ENCODE results near the gene TAF7.
"Not testable (repeated sequence)": the region's sequence is repeated elsewhere in the genome, so short reads cannot be mapped to it uniquely, and the experiment has no call there.

The TAF7 gene

DNA sequence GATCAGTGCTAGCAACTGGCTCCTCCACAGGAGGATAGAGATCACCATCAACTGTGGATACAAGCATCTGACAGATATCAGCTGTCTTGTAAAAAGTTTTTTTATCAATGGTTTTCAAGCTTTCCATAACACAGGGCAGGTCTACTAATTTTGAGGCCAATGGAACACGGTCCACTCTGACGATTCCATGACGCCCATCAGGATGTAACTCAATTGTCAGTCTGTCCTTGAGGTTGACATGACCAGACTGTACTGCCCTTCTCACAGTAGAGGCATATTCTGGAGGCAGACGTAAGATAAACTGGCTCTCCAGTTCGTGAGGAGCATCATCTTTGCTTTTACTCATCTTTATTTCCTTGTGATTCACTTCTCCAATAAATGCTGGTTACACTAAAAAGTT, 885 bp downstream of the TAF7 start:
- peaks cover 30% of the 10 kb centered on the region for H3K9me3 ChIP-seq (ENCODE audit: insufficient read depth, low read length)
- no peaks in the 10 kb centered on the region for H3K27me3 ChIP-seq (ENCODE audit: low read length)
- TF ChIP-seq, protein P1, sequence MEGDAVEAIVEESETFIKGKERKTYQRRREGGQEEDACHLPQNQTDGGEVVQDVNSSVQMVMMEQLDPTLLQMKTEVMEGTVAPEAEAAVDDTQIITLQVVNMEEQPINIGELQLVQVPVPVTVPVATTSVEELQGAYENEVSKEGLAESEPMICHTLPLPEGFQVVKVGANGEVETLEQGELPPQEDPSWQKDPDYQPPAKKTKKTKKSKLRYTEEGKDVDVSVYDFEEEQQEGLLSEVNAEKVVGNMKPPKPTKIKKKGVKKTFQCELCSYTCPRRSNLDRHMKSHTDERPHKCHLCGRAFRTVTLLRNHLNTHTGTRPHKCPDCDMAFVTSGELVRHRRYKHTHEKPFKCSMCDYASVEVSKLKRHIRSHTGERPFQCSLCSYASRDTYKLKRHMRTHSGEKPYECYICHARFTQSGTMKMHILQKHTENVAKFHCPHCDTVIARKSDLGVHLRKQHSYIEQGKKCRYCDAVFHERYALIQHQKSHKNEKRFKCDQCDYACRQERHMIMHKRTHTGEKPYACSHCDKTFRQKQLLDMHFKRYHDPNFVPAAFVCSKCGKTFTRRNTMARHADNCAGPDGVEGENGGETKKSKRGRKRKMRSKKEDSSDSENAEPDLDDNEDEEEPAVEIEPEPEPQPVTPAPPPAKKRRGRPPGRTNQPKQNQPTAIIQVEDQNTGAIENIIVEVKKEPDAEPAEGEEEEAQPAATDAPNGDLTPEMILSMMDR (IDR thresholded peaks at IDR 0.05; ENCODE audit: insufficient read depth, low read length, poor library complexity, severe bottlenecking), result no peak
- no peak for TF ChIP-seq EZH2phosphoT487 (conservative IDR thresholded peaks at IDR 0.05; ENCODE audit: low read length)
- no peak overlapping the region for H2AFZ ChIP-seq (ENCODE audit: low read depth, low read length, severe bottlenecking)
- no peak overlapping the region for H3K27ac ChIP-seq (ENCODE audit: low read depth, low read length)
- H3K9ac ChIP-seq (ENCODE audit: low read length), result peak overlapping the region; percentile 78
- H3K9me2 ChIP-seq (replicated peaks; ENCODE audit: insufficient read depth, low read length), result no peaks in the 10 kb centered on the region
- H3K36me3 ChIP-seq (ENCODE audit: low read length), result peaks cover 34% of the 10 kb centered on the region
- peak overlapping the region; percentile 89 for H3K4me3 ChIP-seq (ENCODE audit: insufficient read depth, low read length, poor library complexity, severe bottlenecking)
- H3K79me2 ChIP-seq (ENCODE audit: insufficient read depth, low read length), result peaks cover 56% of the 10 kb centered on the region
- H4K20me1 ChIP-seq (ENCODE audit: low read depth, low read length), result 0 out of 2 replicates have a peak, but pooled peaks cover 5% of the 10 kb centered on the region
- H3K4me2 ChIP-seq (ENCODE audit: low read depth, low read length, poor library complexity, severe bottlenecking), result peak overlapping the region; percentile 78
- peaks cover 4% of the 10 kb centered on the region; the same call in 1 of the 2 replicates for H3F3A ChIP-seq (ENCODE audit: insufficient read depth)

DNA sequence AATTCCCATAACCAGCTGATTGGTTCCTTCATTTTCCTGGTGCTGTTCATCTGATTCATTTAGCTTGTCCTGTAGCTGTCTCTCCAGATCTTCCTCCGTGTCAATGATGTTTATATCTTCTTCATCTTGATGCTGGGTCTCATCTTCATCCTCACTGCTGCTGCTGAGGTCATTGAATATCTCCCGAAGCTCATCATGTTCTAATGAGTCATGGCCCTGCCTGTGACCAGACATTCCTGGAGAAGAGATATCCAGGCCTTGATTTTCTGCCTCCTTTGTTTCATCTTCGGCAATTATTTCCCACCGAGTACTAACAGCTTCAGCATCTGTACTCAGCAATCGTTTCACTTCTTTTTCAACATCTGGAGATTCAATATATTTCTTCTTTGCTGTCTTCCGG, 1.4 kb downstream of the TAF7 start:
- Histone ChIP-seq H3K27me3 (ENCODE audit: low read length) (no peaks in the 10 kb centered on the region), H3K27ac (ENCODE audit: low read depth, low read length) (no peak overlapping the region), H3K9ac (ENCODE audit: low read length) (no peak overlapping the region), H4K20me1 (ENCODE audit: low read depth, low read length) (0 out of 2 replicates have a peak, but pooled peaks cover 5% of the 10 kb centered on the region), H3K9me2 (replicated peaks; ENCODE audit: insufficient read depth, low read length) (no peaks in the 10 kb centered on the region), H3F3A (ENCODE audit: insufficient read depth) (peaks cover 6% of the 10 kb centered on the region; the same call in 1 of the 2 replicates), H3K4me2 (ENCODE audit: low read depth, low read length, poor library complexity, severe bottlenecking) (peak overlapping the region; percentile 78), H2AFZ (ENCODE audit: low read depth, low read length, severe bottlenecking) (no peak overlapping the region), H3K79me2 (ENCODE audit: insufficient read depth, low read length) (peaks cover 60% of the 10 kb centered on the region), H3K4me3 (ENCODE audit: insufficient read depth, low read length, poor library complexity, severe bottlenecking) (peak overlapping the region; percentile 89), H3K9me3 (ENCODE audit: insufficient read depth, low read length) (peaks cover 30% of the 10 kb centered on the region), H3K36me3 (ENCODE audit: low read length) (peaks cover 39% of the 10 kb centered on the region)
- TF ChIP-seq EZH2phosphoT487 (conservative IDR thresholded peaks at IDR 0.05; ENCODE audit: low read length), result no peak
- TF ChIP-seq, protein P1 (IDR thresholded peaks at IDR 0.05; ENCODE audit: insufficient read depth, low read length, poor library complexity, severe bottlenecking), result no peak

DNA sequence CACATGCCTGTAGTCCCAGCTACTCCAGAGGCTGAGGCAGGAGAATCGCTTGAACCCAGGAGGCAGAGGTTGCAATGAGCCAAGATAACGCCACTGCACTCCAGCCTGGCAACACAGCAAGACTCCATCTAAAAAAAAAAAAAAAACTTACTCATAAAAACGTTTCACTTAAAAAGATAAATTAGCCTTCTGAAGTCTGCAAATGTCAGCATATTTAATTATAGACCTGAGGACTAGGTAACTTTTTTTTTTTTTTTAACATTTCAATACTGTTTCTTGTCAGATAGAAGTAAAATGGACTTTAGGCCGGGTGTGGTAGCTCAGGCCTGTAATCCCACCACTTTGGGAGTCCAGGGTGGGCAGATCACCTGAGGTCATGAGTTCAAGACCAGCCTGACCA, 3.6 kb downstream of the TAF7 start:
- H3K4me3 ChIP-seq (ENCODE audit: insufficient read depth, low read length, poor library complexity, severe bottlenecking); H3K4me2 ChIP-seq (ENCODE audit: low read depth, low read length, poor library complexity, severe bottlenecking); H3F3A ChIP-seq (ENCODE audit: insufficient read depth); H3K9me2 ChIP-seq (replicated peaks; ENCODE audit: insufficient read depth, low read length); H4K20me1 ChIP-seq (ENCODE audit: low read depth, low read length); H2AFZ ChIP-seq (ENCODE audit: low read depth, low read length, severe bottlenecking); H3K9ac ChIP-seq (ENCODE audit: low read length); H3K27ac ChIP-seq (ENCODE audit: low read depth, low read length); H3K27me3 ChIP-seq (ENCODE audit: low read length): not testable (repeated sequence)
- H3K9me3 ChIP-seq (ENCODE audit: insufficient read depth, low read length), result peaks cover 30% of the 10 kb centered on the region
- peaks cover 74% of the 10 kb centered on the region for H3K79me2 ChIP-seq (ENCODE audit: insufficient read depth, low read length)
- peaks cover 39% of the 10 kb centered on the region for H3K36me3 ChIP-seq (ENCODE audit: low read length)

DNA sequence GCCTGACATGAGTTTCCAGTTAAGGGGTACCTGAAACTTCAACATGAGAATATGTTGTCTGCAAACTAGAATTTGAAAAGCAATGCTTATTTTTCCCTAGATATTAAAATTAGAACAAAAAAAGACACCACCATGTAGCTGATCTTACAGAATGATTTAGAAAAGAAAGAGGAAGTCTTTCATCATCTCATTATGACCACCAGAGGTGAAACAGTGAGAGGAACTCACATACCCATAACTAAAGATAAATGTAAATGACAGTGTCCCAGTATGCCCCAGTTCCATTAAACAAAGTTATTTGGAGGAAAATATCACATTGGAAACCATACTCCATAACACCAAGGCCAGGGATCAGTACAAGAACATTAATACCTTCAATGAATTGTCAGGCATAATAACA, 6.9 kb downstream of the TAF7 start:
- H3K79me2 ChIP-seq (ENCODE audit: insufficient read depth, low read length), result peaks cover 65% of the 10 kb centered on the region
- H3K27me3 ChIP-seq (ENCODE audit: low read length), result no peaks in the 10 kb centered on the region
- H3K27ac ChIP-seq (ENCODE audit: low read depth, low read length), result no peak overlapping the region
- no peak overlapping the region for H3K4me2 ChIP-seq (ENCODE audit: low read depth, low read length, poor library complexity, severe bottlenecking)
- peaks cover 26% of the 10 kb centered on the region for H3K36me3 ChIP-seq (ENCODE audit: low read length)
- no peak overlapping the region for H2AFZ ChIP-seq (ENCODE audit: low read depth, low read length, severe bottlenecking)
- H3K9ac ChIP-seq (ENCODE audit: low read length), result no peak overlapping the region
- H3K9me3 ChIP-seq (ENCODE audit: insufficient read depth, low read length), result peaks cover 17% of the 10 kb centered on the region
- no peaks in the 10 kb centered on the region for H3K9me2 ChIP-seq (replicated peaks; ENCODE audit: insufficient read depth, low read length)
- H3F3A ChIP-seq (ENCODE audit: insufficient read depth), result peaks cover 3% of the 10 kb centered on the region; the same call in 1 of the 2 replicates
- H3K4me3 ChIP-seq (ENCODE audit: insufficient read depth, low read length, poor library complexity, severe bottlenecking), result no peak overlapping the region
- 0 out of 2 replicates have a peak, but pooled peaks cover 5% of the 10 kb centered on the region for H4K20me1 ChIP-seq (ENCODE audit: low read depth, low read length)
- TF ChIP-seq EZH2phosphoT487 (conservative IDR thresholded peaks at IDR 0.05; ENCODE audit: low read length), result no peak
- TF ChIP-seq, protein P1 (IDR thresholded peaks at IDR 0.05; ENCODE audit: insufficient read depth, low read length, poor library complexity, severe bottlenecking), result no peak

Measured in SU-DHL-6 (cell line).